Stimulated activated naive CD8-positive, alpha-beta T cell treated with anti-CD3 and anti-CD28 coated beads, Interleukin-15, Interleukin-2, amounts not matched to agents 100 ng/mL and 50 ng/mL, for 24 hours (primary cell): ENCODE results near the gene OTX1.

ENCODE experiments used
- H3K27ac Mint-ChIP-seq: one replicate; pipeline ENCODE4 v1.8.0; 2021; ENCODE audit warnings: mild to moderate bottlenecking, mixed read lengths
- H3K27me3 Mint-ChIP-seq: one replicate; pipeline ENCODE4 v1.8.0; 2021; ENCODE audit warnings: mixed read lengths
- H3K36me3 Mint-ChIP-seq: one replicate; pipeline ENCODE4 v1.8.0; 2021; ENCODE audit warnings: low read depth, mixed read lengths
- H3K4me1 Mint-ChIP-seq: one replicate; pipeline ENCODE4 v1.8.0; 2021; ENCODE audit warnings: low read depth, mixed read lengths
- H3K4me3 Mint-ChIP-seq: one replicate; pipeline ENCODE4 v1.8.0; 2021; ENCODE audit warnings: mild to moderate bottlenecking, mixed read lengths
- H3K9me3 Mint-ChIP-seq: one replicate; pipeline ENCODE4 v1.8.0; 2021; ENCODE audit warnings: mixed read lengths

The OTX1 gene

DNA sequence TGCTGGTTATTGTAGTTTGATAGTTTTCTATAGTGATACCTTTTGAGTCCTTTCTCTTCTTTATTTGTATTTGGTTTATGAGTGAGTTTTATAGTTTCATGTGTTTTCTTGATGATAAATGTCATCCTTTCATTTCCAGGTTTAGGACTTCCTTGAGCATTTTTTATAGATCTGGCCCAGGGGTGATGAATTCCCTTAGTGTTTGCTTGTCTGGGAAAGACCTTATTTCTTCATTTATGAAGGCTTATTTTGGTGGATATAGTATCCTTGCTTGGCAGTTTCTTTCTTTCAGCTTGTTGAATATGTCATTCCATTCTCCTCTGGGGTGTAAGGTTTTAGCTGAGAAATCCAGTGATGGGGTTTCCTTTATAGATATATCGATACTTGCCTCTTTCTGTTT is 53.9 kb downstream of the OTX1 start:
- Mint-ChIP-seq H3K9me3 (peaks cover 20% of the 10 kb centered on the region), H3K36me3 (peaks cover 5% of the 10 kb centered on the region), H3K27me3 (peaks cover 6% of the 10 kb centered on the region), H3K4me1 (no peaks in the 10 kb centered on the region), H3K27ac (no peak overlapping the region), H3K4me3 (no peak overlapping the region)
